Stimulated activated CD4-positive, alpha-beta T cell treated with anti-CD3 and anti-CD28 coated beads, Interleukin-1b, Interleukin-23, amount 100 ng/mL, for 48 hours (primary cell): ENCODE data around the gene BLTP3A.
"Not testable (repeated sequence)": the region's sequence is repeated elsewhere in the genome, so short reads cannot be mapped to it uniquely, and the experiment has no call there.

Experiments
- DNase-seq: peaks from one replicate; pipeline ENCODE4 v3.0.0-alpha.2; 2020

Gene BLTP3A

GRCh38 chr6:34793877-34794276 is 2.0 kb downstream of the BLTP3A start:
- no peak for DNase-seq

- no peak for DNase-seq
Measured at GRCh38 chr6:34795836-34796425, 4.0 kb downstream of the BLTP3A start.

- DNase-seq = no peak
Measured at GRCh38 chr6:34798057-34798456, 6.2 kb downstream of the BLTP3A start.

DNA sequence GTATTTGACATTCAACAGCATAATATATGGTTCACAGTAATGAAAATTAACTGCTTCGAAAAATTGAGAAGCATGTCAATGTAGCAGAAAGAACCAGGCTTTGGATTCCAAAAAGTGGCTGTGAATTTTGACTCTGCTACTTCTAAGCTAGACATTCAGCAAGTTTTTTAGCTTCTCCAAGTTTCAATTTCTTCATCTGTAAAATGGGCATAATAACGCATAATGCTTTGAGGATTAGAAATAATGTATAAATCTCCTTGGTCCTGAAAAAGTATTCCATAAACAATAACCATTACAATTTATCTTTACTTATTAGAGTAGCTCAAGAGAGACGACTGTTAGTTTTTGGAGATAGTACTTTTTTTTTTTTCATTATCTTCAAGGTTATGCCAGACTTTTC is 7.7 kb downstream of the BLTP3A start:
- no peak for DNase-seq

GRCh38 chr6:34804543-34804942 is 12.7 kb downstream of the BLTP3A start:
- DNase-seq = no peak

DNA sequence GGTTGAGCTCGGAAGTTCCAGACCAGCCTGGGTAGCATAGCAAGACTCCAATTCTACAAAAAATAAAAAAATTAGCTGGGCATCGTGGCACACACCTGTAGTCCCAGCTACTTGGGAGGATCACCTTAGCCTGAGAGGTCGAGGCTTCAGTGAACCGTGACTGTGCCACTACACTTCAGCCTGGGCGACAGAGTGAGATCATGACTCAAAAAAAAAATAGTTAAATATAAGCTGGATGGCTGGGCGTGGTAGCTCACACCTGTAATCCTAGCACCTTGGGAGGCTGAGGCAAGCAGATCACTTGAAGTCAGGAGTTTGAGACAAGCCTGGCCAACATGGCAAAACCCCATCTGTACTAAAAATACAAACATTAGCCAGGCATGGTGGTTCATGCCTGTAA is 13.2 kb downstream of the BLTP3A start:
- DNase-seq = not testable (repeated sequence)

DNA sequence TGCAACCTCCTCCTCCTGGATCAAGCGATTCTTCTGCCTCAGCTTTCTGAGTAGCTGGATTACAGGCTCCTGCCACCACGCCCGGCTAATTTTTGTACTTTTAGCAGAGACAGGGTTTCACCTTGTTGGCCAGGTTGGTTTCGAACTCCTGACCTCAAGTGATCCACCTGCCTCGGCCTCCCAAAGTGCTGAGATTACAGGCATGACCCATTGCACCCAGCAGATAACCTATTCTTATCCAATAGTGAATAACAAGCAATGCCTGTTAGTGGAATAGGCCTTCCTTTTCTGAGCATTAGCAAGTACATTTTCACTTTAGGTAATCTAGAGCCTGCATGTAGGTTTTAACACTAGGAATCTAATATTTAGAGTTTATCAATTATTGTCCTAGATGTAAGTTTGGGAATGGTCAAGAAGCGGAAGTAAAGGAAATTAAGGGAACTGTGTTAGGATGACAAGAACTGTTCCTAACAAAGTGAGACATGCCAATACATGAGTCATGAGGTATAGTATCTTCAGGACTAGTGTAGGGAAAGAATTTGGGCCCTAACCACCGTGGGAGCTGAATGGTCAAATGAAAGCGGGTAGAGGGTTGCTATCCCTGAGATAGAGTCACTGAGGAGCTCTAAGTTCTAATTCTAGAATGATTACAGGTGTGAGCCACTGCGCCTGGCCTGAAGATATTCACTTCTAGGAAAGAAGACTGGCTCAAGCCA is 15.0 kb downstream of the BLTP3A start:
- DNase-seq = no peak

GRCh38 chr6:34808473-34808872 is 16.6 kb downstream of the BLTP3A start:
- not testable (repeated sequence) for DNase-seq

DNA sequence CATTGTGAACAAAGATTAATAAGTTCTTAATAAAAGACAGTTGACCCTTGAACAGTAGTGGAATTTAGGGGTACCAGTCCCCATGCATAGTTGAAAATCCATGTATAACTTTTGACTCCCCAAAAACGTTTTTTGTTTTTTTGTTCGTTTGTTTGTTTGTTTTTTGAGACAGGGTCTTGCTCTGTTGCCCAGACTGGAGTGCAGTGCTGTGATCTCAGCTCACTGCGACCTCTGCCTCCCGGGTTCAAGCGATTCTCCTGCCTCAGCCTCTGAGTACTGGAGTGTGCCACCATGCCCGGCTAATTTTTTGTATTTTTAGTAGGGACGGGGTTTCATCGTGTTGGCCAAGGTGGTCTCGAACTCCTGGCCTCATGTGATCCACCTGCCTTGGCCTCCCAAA is 17.5 kb downstream of the BLTP3A start:
- DNase-seq = not testable (repeated sequence)

- DNase-seq = no peak
Measured at GRCh38 chr6:34810017-34810882, 18.4 kb downstream of the BLTP3A start.

DNA sequence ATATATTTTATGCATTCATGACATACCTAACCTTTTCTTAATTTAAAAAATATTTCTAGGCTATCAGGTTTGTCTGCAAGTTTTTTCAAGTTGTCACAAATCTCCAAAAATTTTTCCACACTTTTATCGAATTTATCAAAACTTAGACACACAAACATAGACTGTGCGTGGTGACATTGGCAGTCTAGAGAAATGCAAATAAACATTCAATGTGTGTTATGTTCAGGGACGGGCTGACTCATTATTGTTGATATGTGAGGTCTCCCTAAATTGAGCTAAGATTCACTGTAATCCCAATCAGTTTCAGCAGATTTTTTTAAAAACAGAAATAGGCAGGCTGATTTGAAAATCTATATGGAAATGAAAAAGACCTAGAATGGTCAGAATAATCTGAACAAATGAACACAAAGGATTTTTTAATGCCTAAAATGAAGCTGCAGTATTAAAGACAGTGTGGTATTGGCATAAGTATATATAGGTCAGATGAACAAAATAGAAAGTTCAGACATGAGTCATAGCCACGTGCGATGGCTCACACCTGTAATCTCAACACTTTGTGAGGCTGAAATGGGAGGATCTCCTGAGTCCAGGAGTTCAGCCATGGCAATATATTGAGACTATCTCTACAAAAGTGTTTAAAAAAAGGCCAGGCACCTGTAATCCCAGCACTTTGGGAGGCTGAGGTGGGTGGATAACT is 19.2 kb downstream of the BLTP3A start:
- peak; percentile 36 for DNase-seq

- no peak for DNase-seq
Measured at GRCh38 chr6:34813028-34813713, 21.3 kb downstream of the BLTP3A start.

- DNase-seq = no peak
Measured at GRCh38 chr6:34816635-34817301, 24.9 kb downstream of the BLTP3A start.

DNA sequence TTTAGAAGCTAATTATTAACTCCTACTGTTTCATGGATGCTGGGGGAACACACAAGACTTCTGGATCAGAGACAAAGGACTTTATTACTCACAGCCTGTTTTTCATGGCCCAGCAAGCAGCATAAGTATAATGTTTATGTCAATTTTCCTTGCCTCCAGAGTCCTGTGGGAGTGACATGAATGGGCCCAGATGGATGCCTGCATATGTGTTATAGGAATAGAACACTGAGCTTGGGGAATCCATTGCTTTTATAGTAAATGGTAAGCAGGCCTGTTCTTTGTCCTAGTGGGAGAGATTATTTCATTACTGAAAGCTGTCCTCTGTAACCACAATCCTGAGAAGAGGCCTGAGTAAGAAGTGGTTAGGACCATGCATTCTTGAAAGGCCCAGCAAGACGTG is 25.6 kb downstream of the BLTP3A start:
- no peak for DNase-seq

DNA sequence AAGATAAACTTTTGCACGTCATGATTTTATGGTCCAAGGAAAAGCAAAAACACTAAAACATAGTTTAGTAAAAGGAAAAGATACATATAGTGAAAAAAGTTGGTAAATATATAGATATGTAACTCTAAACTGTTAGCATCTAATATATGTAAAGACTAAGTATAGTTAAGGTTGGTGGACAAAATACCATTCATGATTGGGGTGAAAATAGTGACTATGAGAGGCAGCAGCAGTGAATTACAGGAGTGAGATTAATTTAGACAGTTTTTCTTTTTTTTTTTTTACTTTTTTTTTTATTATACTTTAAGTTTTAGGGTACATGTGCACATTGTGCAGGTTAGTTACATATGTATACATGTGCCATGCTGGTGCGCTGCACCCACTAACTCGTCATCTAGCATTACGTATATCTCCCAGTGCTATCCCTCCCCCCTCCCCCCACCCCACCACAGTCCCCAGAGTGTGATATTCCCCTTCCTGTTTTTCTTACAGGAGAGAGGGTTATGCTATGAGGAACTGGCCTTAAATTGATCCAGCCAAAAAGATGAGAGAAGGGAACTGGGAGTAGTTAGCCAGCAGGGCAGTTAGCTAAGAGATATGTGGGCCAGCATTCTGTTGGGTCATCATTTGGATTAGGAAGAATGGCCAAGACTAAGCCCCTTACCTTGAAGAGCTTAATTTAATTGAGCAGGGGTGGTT is 27.1 kb downstream of the BLTP3A start:
- not testable (repeated sequence) for DNase-seq

DNA sequence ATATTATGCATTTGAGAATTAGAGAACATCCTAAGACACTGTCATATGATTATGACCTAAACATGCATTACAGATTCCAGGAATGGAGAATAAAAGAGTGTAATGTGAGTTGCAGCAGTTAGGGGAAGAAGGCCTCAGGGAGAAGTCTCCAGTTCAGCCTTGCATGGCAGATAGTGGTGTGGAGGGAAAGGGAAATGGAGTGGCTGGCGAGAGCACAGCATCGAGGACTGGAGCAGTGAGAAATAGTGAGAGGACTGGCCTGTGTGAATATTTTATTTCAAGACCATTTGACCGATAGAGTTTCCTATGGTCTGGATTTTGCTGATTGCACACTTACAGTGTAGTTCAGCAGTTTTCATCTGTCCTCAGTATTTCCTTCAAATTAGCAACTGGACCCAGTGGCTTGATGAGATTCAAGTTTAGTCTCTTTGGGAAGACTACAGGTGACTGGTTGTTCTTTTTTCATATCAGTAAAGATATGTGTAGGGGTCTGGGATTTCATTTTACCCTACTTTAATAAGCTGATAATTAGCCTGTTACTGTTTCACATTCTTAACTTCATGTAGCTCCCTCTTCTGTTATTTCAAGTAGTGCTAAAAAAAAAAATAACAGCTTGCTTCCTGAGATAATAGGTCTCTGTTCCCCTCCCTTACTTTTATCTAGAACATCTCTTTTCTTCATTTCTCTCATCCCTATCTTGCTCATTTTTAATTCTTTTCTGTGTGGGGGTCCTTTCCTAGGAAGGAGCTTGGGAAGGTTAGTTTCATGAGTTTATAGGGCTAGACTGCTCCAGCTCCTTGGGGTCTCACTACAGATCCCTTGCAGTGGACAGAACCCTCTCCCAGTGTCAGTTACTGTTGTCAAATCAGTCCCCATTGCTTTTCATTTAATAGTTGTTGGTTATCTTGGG is 27.9 kb downstream of the BLTP3A start:
- no peak for DNase-seq

DNA sequence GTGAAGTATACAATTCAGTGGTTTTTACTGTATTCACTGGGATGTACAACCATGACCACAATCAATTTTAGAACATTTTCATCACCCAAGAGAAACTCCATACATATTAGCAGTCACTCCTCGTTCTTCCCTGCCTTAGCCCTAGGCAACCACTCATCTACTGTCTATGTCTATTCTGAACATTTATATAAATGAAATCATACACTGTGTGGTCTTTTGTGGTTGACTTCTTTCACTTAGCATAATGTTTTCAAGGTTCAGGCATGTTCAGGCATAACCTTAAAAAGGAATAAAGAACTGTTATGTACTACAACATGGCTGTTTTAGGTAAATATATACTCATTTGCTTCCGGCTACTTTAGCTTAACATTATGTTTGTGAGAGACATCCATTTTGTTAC is 37.3 kb downstream of the BLTP3A start:
- no peak for DNase-seq

GRCh38 chr6:34832942-34833341 is 41.1 kb downstream of the BLTP3A start:
- DNase-seq = no peak

- no peak for DNase-seq
Measured at GRCh38 chr6:34834789-34835518, 43.1 kb downstream of the BLTP3A start.

- no peak for DNase-seq
Measured at GRCh38 chr6:34836008-34836407, 44.1 kb downstream of the BLTP3A start.
